ENCODE data around the gene PTPRCAP. TPM values are rescaled to one million over a fixed set of nuclear protein-coding genes. Genes with fewer than 3 reads are reported as not detected.
"Not testable (repeated sequence)": the region's sequence is repeated elsewhere in the genome, so short reads cannot be mapped to it uniquely, and the experiment has no call there.

Gene PTPRCAP
- total and polyA plus RNA-seq, 3 experiments from 2014 or later = 145 to 1,075 (median 163) TPM

DNA sequence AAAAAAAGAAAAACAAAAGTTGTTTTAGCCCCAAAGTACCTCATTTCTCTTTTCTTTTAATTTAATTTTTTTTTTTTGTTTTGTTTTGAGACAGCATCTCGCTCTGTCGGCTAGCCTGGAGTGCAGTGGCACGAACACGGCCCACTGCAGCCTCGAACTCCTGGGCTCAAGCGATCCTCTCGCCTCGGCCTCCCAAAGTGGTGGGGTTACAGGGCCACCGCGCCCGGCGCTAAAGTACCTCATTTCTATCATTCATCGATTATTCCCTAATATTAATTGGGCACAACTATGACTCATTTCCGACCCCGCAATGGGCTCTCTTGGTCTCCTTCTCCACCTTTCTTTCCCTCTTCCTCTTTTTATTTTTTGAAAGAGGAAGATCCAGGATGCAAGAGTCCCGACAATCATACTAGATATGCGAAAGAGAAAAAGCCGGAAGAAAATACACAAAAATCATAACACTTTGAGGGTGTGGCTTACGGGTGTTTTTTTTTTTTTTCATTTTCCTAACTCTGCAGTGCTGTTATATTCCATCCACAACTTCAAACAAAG, 44.9 kb upstream of the PTPRCAP start:
- peaks cover 0 to 23% (median 0%) of the 10 kb centered on the region in 3 donors for H3K36me3 Mint-ChIP-seq
- H3K4me1 ChIP-seq (ENCODE audit: insufficient read depth, low read length) = peaks cover 44% of the 10 kb centered on the region
- POLR2A ChIA-PET = interaction anchor here (0.6 to 4.1 kb wide), 15 partner anchors 9 to 1905 kb away, joined by 3 to 38 read pairs (median 5); partner anchors contain the start of genes PITPNM1, POLD4, PPP1CA and PTPRCAP

DNA sequence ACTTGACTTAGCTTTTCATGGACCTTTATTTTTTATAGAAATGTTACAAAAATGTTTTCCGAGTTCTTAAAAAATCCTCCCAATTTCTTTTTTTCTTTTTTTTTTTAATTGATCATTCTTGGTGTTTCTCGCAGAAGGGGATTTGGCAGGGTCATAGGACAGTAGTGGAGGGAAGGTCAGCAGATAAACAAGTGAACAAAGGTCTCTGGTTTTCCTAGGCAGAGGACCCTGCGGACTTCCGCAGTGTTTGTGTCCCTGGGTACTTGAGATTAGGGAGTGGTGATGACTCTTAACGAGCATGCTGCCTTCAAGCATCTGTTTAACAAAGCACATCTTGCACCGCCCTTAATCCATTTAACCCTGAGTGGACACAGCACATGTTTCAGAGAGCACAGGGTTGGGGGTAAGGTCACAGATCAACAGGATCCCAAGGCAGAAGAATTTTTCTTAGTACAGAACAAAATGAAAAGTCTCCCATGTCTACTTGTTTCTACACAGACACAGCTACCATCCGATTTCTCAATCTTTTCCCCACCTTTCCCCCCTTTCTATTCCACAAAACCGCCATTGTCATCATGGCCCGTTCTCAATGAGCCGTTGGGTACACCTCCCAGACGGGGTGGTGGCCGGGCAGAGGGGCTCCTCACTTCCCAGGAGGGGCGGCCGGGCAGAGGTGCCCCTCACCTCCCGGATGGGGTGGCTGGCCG, 40.0 kb upstream of the PTPRCAP start:
- H3K4me1 Mint-ChIP-seq; H3K36me3 ChIP-seq (ENCODE audit: insufficient read depth, low read length); H3K4me3 Mint-ChIP-seq; CTCF ChIA-PET; H3K36me3 Mint-ChIP-seq; H3K27me3 Mint-ChIP-seq; H3K4me1 ChIP-seq (ENCODE audit: insufficient read depth, low read length); H3K27ac Mint-ChIP-seq; H3K9me3 Mint-ChIP-seq; H3K4me3 ChIP-seq (ENCODE audit: low read length); DNase-seq; H3K27me3 ChIP-seq (ENCODE audit: insufficient read depth, low read length, poor library complexity, severe bottlenecking); H3K9me3 ChIP-seq (ENCODE audit: low read length): not testable (repeated sequence)
- POLR2A ChIA-PET = interaction anchor here (0.6 kb wide), 2 partner anchors 13 to 333 kb away, joined by 3 to 7 read pairs; no protein-coding TSS in a partner anchor
- H3K27ac ChIP-seq (ENCODE audit: low read depth, low read length) = peak overlapping the region; percentile 16

More for the DNA sequence above, 44.9 kb upstream of the PTPRCAP start:
- Histone ChIP-seq H3K27me3 (ENCODE audit: insufficient read depth, low read length, poor library complexity, severe bottlenecking) (no peaks in the 10 kb centered on the region), H3K4me3 (ENCODE audit: low read length) (peak overlapping the region; percentile 96), H3K36me3 (ENCODE audit: insufficient read depth, low read length) (peaks cover 4% of the 10 kb centered on the region), H3K27ac (ENCODE audit: low read depth, low read length) (peak overlapping the region; percentile 80), H3K9me3 (ENCODE audit: low read length) (no peaks in the 10 kb centered on the region)
- no peaks in the 10 kb centered on the region for H3K9me3 Mint-ChIP-seq
- peaks cover 42 to 50% (median 49%) of the 10 kb centered on the region in 3 donors for H3K4me1 Mint-ChIP-seq
- H3K27ac Mint-ChIP-seq = peak overlapping the region; percentile 90 to 100 (median 98)
- H3K4me3 Mint-ChIP-seq = peak overlapping the region; percentile 87 to 99 (median 95)
- no peaks in the 10 kb centered on the region for H3K27me3 Mint-ChIP-seq
- CTCF ChIA-PET = interaction anchor here (0.8 to 2.5 kb wide), 12 partner anchors 22 to 131 kb away, joined by 3 to 13 read pairs (median 4); partner anchors contain the start of genes CDK2AP2, PITPNM1, PPP1CA and PTPRCAP
- DNase-seq = no peak

DNA sequence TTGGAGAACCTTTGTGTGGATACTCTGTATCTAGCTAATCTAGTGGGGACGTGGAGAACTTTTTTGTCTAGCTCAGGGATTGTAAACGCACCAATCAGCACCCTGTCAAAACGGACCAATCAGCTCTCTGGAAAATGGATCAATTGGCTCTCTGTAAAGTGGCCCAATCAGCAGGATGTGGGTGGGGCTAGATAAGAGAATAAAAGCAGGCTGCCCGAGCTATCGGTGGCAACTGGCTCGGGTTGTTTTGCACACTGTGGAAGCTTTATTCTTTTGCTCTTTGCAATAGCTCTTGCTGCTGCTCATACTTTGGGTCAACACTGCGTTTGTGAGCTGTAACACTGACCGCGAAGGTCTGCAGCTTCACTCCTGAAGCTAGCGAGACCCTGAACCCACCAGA, 39.2 kb upstream of the PTPRCAP start:
- H3K9me3 Mint-ChIP-seq; H3K36me3 ChIP-seq (ENCODE audit: insufficient read depth, low read length); DNase-seq; H3K27me3 ChIP-seq (ENCODE audit: insufficient read depth, low read length, poor library complexity, severe bottlenecking); POLR2A ChIA-PET; H3K9me3 ChIP-seq (ENCODE audit: low read length); H3K36me3 Mint-ChIP-seq; H3K4me1 Mint-ChIP-seq; H3K27me3 Mint-ChIP-seq; H3K4me1 ChIP-seq (ENCODE audit: insufficient read depth, low read length); H3K4me3 ChIP-seq (ENCODE audit: low read length); H3K27ac Mint-ChIP-seq: not testable (repeated sequence)
- CTCF ChIA-PET = interaction anchor here (0.8 to 2.0 kb wide), 4 partner anchors 29 to 120 kb away, joined by 3 to 6 read pairs (median 4); partner anchors contain the start of gene PPP1CA
- peak overlapping the region; percentile 16 for H3K27ac ChIP-seq (ENCODE audit: low read depth, low read length)
- peak overlapping the region in 1 of 7 donors; percentile 3 for H3K4me3 Mint-ChIP-seq

DNA sequence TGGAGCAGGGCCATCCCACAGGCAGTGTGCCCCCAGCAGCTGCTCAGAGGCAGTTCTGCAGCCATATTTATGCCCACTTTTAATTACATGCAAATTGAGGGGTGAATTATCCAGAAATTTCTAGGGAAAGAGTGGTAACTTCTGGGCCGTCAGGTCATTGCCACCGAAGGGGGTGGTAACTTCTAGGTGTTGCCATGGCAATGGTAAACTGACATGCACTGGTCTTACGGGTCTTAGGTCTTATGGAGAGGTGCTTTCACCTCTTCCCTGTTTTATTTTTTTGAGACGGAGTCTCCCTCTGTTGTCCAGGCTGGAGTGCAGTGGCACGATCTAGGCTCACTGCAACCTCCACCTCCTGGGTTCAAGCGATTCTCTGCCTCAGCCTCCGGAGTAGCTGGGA, 35.4 kb upstream of the PTPRCAP start:
- no peaks in the 10 kb centered on the region for H3K9me3 Mint-ChIP-seq
- Histone ChIP-seq H3K9me3 (ENCODE audit: low read length) (no peaks in the 10 kb centered on the region), H3K27ac (ENCODE audit: low read depth, low read length) (no peak overlapping the region), H3K4me3 (ENCODE audit: low read length) (no peak overlapping the region), H3K4me1 (ENCODE audit: insufficient read depth, low read length) (peaks cover 7% of the 10 kb centered on the region), H3K27me3 (ENCODE audit: insufficient read depth, low read length, poor library complexity, severe bottlenecking) (no peaks in the 10 kb centered on the region), H3K36me3 (ENCODE audit: insufficient read depth, low read length) (no peaks in the 10 kb centered on the region)
- ChIA-PET POLR2A (interaction anchor here (2.1 kb wide), 1 partner anchor 10 kb away, joined by 5 read pairs; the partner anchor contains the start of gene AIP), CTCF (interaction anchor here (1.0 kb wide), 1 partner anchor 36 kb away, joined by 3 read pairs; the partner anchor contains the start of gene PTPRCAP)
- no peak overlapping the region for H3K4me3 Mint-ChIP-seq
- peaks cover 0 to 12% (median 11%) of the 10 kb centered on the region in 3 donors for H3K4me1 Mint-ChIP-seq
- H3K36me3 Mint-ChIP-seq = peaks cover 0 to 3% (median 0%) of the 10 kb centered on the region in 3 donors
- H3K27me3 Mint-ChIP-seq = no peaks in the 10 kb centered on the region
- DNase-seq = no peak
- no peak overlapping the region for H3K27ac Mint-ChIP-seq

DNA sequence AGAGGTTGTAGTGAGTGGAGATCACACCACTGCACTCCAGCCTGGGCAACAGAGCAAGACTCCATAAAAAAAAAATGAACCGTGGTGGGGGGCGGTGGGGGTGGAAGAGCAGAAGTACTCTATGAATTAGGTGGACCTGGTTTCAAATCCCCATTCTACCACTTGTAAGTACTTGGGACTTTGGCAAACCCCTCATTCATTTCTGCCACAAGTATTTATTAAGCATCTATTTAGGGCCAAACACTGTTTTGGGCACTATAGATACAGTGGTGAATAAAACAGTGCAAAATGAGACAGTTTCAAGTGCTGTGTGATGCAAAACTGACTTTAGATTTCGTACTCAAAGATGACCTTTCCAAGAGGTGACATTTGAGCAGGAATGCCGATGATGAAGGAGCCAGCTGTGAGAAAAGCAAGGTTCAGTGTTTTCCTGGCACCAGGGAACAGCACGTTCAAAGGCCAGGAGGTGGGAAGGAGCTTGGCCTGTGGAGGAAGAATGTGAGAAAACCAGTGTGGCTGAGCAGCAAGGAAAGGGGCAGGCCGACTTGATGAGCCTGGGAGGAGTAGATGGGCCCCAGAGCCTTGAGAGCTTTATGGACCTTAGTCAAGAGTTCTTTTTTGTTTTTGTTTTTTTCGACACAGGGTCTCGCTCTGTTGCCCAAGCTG, 33.0 kb upstream of the PTPRCAP start:
- ChIA-PET POLR2A (interaction anchor here (1.1 to 3.9 kb wide), 3 partner anchors 13 to 69 kb away, joined by 5 to 22 read pairs (median 12); partner anchors contain the start of genes AIP and PPP1CA), CTCF (interaction anchor here (0.8 to 4.8 kb wide), 6 partner anchors 22 to 88 kb away, joined by 3 to 38 read pairs (median 4); partner anchors contain the start of genes PPP1CA, PTPRCAP and TBC1D10C)
- H3K27me3 Mint-ChIP-seq = no peaks in the 10 kb centered on the region
- peaks cover 0 to 6% (median 0%) of the 10 kb centered on the region in 3 donors for H3K36me3 Mint-ChIP-seq
- no peaks in the 10 kb centered on the region for H3K36me3 ChIP-seq (ENCODE audit: insufficient read depth, low read length)
- no peaks in the 10 kb centered on the region for H3K9me3 ChIP-seq (ENCODE audit: low read length)
- H3K4me3 Mint-ChIP-seq = peak overlapping the region in 6 of 7 donors; percentile 74 to 92 (median 84)
- H3K9me3 Mint-ChIP-seq = no peaks in the 10 kb centered on the region
- no peak for DNase-seq
- peak overlapping the region in 5 of 8 donors; percentile 11 to 87 (median 73) for H3K27ac Mint-ChIP-seq
- no peak overlapping the region for H3K4me3 ChIP-seq (ENCODE audit: low read length)
- H3K27me3 ChIP-seq (ENCODE audit: insufficient read depth, low read length, poor library complexity, severe bottlenecking) = no peaks in the 10 kb centered on the region
- peaks cover 7 to 29% (median 21%) of the 10 kb centered on the region in 3 donors for H3K4me1 Mint-ChIP-seq
- H3K4me1 ChIP-seq (ENCODE audit: insufficient read depth, low read length) = peaks cover 23% of the 10 kb centered on the region
- H3K27ac ChIP-seq (ENCODE audit: low read depth, low read length) = no peak overlapping the region

DNA sequence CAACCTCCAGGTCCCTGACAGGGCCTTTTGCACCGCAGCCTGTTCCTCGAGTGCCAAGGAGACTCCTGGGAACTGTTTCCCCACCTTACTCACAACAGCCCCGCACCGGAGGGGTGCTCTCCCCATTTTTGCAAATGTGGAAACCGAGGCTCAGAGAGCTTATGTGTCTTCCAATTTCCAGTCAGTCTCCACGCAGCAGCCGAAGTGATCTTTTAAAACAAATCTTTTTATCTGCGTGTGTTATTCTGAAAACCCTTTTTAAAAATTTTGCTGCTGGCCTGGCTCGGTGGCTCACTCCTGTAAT, 32.0 kb upstream of the PTPRCAP start:
- Histone ChIP-seq H3K9me3 (ENCODE audit: low read length) (no peaks in the 10 kb centered on the region), H3K4me1 (ENCODE audit: insufficient read depth, low read length) (peaks cover 30% of the 10 kb centered on the region), H3K27ac (ENCODE audit: low read depth, low read length) (peak overlapping the region; percentile 70), H3K36me3 (ENCODE audit: insufficient read depth, low read length) (no peaks in the 10 kb centered on the region), H3K4me3 (ENCODE audit: low read length) (peak overlapping the region; percentile 64), H3K27me3 (ENCODE audit: insufficient read depth, low read length, poor library complexity, severe bottlenecking) (no peaks in the 10 kb centered on the region)
- Mint-ChIP-seq H3K4me1 (peaks cover 11 to 39% (median 25%) of the 10 kb centered on the region in 3 donors), H3K27ac (peak overlapping the region; percentile 63 to 92 (median 86)), H3K9me3 (no peaks in the 10 kb centered on the region), H3K36me3 (peaks cover 0 to 11% (median 0%) of the 10 kb centered on the region in 3 donors), H3K27me3 (no peaks in the 10 kb centered on the region), H3K4me3 (peak overlapping the region; percentile 74 to 92 (median 88))
- CTCF ChIA-PET = interaction anchor here (0.7 to 4.8 kb wide), 12 partner anchors 15 to 87 kb away, joined by 3 to 38 read pairs (median 4); partner anchors contain the start of genes CABP4, PPP1CA, PTPRCAP and RPS6KB2
- POLR2A ChIA-PET = interaction anchor here (1.0 to 3.9 kb wide), 10 partner anchors 14 to 230 kb away, joined by 3 to 38 read pairs (median 6); partner anchors contain the start of genes AIP, PPP1CA, PTPRCAP and RPS6KB2
- DNase-seq = no peak

DNA sequence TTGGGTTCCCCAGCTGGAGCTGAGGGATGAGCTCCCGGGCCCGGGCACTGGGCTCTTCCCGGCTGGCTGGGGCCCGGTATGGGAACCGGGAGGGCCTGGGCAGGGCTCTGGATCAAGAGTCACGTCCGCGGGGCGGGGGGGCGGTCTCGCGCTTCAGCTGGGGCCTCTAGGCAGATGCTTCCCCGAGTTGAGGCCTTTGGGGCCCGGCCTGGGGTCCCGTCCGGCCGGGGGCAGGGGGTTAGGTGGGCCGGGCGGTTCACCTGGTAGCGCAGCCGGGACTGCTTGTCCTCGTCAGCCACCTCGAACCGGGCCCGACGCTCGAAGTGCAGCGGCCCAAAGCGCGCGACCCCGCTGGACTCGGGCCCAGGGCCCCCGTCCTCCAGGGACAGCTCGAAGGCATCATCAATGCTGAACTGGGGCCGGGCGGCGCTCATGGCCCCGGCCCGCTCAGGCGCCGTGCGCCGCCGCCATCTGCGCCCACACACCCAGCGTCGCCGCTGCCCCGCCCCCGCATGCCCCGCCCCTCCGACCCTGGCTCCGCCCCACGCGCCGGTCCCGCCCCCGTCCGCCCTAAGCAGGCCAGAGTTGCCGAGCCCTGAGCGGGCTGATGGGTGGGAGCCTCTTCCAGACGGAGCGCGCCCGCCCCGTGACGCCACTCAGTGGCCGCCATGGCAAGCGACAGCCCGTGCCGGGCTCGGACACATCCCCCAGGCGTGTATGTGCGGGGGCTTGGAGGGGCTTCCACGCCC, 31.5 kb upstream of the PTPRCAP start, which contains the start of gene TMEM134:
Gene TMEM134 (minus strand): TSS at position 493 of the 749 bp plus-strand sequence. CDS start 59 bp downstream, at position 434.
- no peaks in the 10 kb centered on the region for H3K36me3 ChIP-seq (ENCODE audit: insufficient read depth, low read length)
- ChIA-PET POLR2A (interaction anchor here (0.5 to 3.9 kb wide), 18 partner anchors 14 to 229 kb away, joined by 3 to 38 read pairs (median 5); partner anchors contain the start of genes AIP, CLCF1, PPP1CA and PTPRCAP), CTCF (interaction anchor here (0.6 to 4.8 kb wide), 20 partner anchors 14 to 229 kb away, joined by 3 to 38 read pairs (median 4); partner anchors contain the start of genes CABP4, GPR152, PITPNM1 and PPP1CA)
- no peaks in the 10 kb centered on the region for H3K9me3 Mint-ChIP-seq
- H3K4me3 ChIP-seq (ENCODE audit: low read length) = peak within 1 kb of the TSS; percentile 74
- no peaks in the 10 kb centered on the region for H3K27me3 Mint-ChIP-seq
- H3K36me3 Mint-ChIP-seq = peaks cover 0 to 11% (median 0%) of the 10 kb centered on the region in 3 donors
- no peaks in the 10 kb centered on the region for H3K27me3 ChIP-seq (ENCODE audit: insufficient read depth, low read length, poor library complexity, severe bottlenecking)
- peak; percentile 86 to 95 (median 87) for DNase-seq
- H3K4me1 ChIP-seq (ENCODE audit: insufficient read depth, low read length) = peaks cover 36% of the 10 kb centered on the region
- H3K27ac ChIP-seq (ENCODE audit: low read depth, low read length) = peak within 1 kb of the TSS; percentile 70
- peaks cover 11 to 44% (median 30%) of the 10 kb centered on the region in 3 donors for H3K4me1 Mint-ChIP-seq
- H3K4me3 Mint-ChIP-seq = peak within 1 kb of the TSS; percentile 87 to 92 (median 88)
- H3K9me3 ChIP-seq (ENCODE audit: low read length) = no peaks in the 10 kb centered on the region
- H3K27ac Mint-ChIP-seq = peak within 1 kb of the TSS; percentile 64 to 94 (median 88)
